Mesenchymal stem cell (in vitro differentiated cells and primary cell): ENCODE results near the gene TTPAL.
A peak's percentile ranks its signal among the peaks of the same experiment; 100 is the strongest.

ENCODE experiments used
- DNase-seq: peaks from one replicate; pipeline ENCODE4 v3.0.0-alpha.2; 2013
- H2AFZ ChIP-seq: one replicate; pipeline ENCODE4 v1.6.1; 2013; ENCODE audit warnings: low read depth, mild to moderate bottlenecking, control low read depth, inconsistent platforms, low read length, moderate library complexity
- H2AK5ac ChIP-seq: 2 replicates; pipeline ENCODE4 v1.6.1; 2013; ENCODE audit warnings: low read length, moderate library complexity, mild to moderate bottlenecking, inconsistent platforms; ENCODE audit not compliant: severe bottlenecking
- H2BK120ac ChIP-seq: one replicate; pipeline ENCODE4 v1.6.1; 2013; ENCODE audit warnings: low read depth, mild to moderate bottlenecking, inconsistent platforms, low read length, moderate library complexity
- H2BK12ac ChIP-seq, 2 experiments: one replicate each; pipeline ENCODE4 v1.6.1; 2013; ENCODE audit warnings: inconsistent platforms in 2 of 2, low read length in 2 of 2, mild to moderate bottlenecking in 2 of 2, moderate library complexity in 2 of 2, control low read depth in 1 of 2
- H2BK15ac ChIP-seq: one replicate; pipeline ENCODE4 v1.6.1; 2013; ENCODE audit warnings: mild to moderate bottlenecking, low read depth, inconsistent platforms; ENCODE audit not compliant: poor library complexity, severe bottlenecking
- H2BK5ac ChIP-seq: 2 replicates; pipeline ENCODE4 v1.6.1; 2013; ENCODE audit warnings: low read depth, mild to moderate bottlenecking, low read length, control low read depth, inconsistent platforms; ENCODE audit not compliant: poor library complexity, severe bottlenecking
- H3K14ac ChIP-seq, 2 experiments: one replicate each; pipeline ENCODE4 v1.6.1; 2013; ENCODE audit warnings: inconsistent platforms in 2 of 2, low read length in 2 of 2, control low read depth in 1 of 2, mild to moderate bottlenecking in 1 of 2, moderate library complexity in 1 of 2
- H3K18ac ChIP-seq, 2 experiments: one replicate each; pipeline ENCODE4 v1.6.1; 2013; ENCODE audit warnings: inconsistent platforms in 2 of 2, low read length in 2 of 2, control low read depth in 1 of 2, low read depth in 1 of 2, mild to moderate bottlenecking in 1 of 2
- H3K23ac ChIP-seq, 2 experiments: one replicate each; pipeline ENCODE4 v1.6.1; 2013; ENCODE audit warnings: inconsistent platforms in 2 of 2, low read length in 2 of 2, mild to moderate bottlenecking in 2 of 2, moderate library complexity in 2 of 2, control low read depth in 1 of 2
- H3K27ac ChIP-seq: 2 replicates; pipeline ENCODE4 v1.5.1; 2013; ENCODE audit warnings: mild to moderate bottlenecking, moderate library complexity, low read length, control low read depth, inconsistent platforms; ENCODE audit not compliant: poor library complexity, severe bottlenecking
- H3K27me3 ChIP-seq, 2 experiments: 2 replicates each; pipeline versions ENCODE4 v1.6.1 to v1.7.0; 2013; ENCODE audit warnings: low read length in 2 of 2, mild to moderate bottlenecking in 2 of 2, moderate library complexity in 2 of 2, control low read depth in 1 of 2, inconsistent platforms in 1 of 2; ENCODE audit not compliant: control insufficient read depth in 1 of 2, insufficient read depth in 1 of 2
- H3K36me3 ChIP-seq, 2 experiments: 2 replicates each; pipeline versions ENCODE4 v1.6.1 to v1.7.0; 2013; ENCODE audit warnings: low read length in 2 of 2, control low read depth in 1 of 2, inconsistent platforms in 1 of 2, low read depth in 1 of 2, mild to moderate bottlenecking in 1 of 2; ENCODE audit not compliant: insufficient read depth in 2 of 2, control insufficient read depth in 1 of 2
- H3K4ac ChIP-seq, 2 experiments: one replicate each; pipeline ENCODE4 v1.6.1; 2013; ENCODE audit warnings: inconsistent platforms in 2 of 2, low read length in 2 of 2, mild to moderate bottlenecking in 2 of 2, moderate library complexity in 2 of 2, control low read depth in 1 of 2, low read depth in 1 of 2
- H3K4me1 ChIP-seq: 2 replicates; pipeline ENCODE4 v1.6.1; 2013; ENCODE audit warnings: low read depth, low read length, control low read depth; ENCODE audit not compliant: control insufficient read depth, insufficient read depth
- H3K4me2 ChIP-seq: 2 replicates; pipeline ENCODE4 v1.6.1; 2013; ENCODE audit warnings: low read length, mild to moderate bottlenecking, inconsistent platforms; ENCODE audit not compliant: poor library complexity, severe bottlenecking
- H3K4me3 ChIP-seq, 2 experiments: 2 replicates each; pipeline versions ENCODE4 v1.5.1 to v1.7.0; 2013; ENCODE audit warnings: low read length in 2 of 2, mild to moderate bottlenecking in 2 of 2, control low read depth in 1 of 2, low read depth in 1 of 2; ENCODE audit not compliant: insufficient read depth in 1 of 2
- H3K79me1 ChIP-seq: replicated peaks from 2 replicates; pipeline ENCODE4 v1.6.1; 2013; ENCODE audit warnings: mild to moderate bottlenecking, control low read depth, low read length, inconsistent platforms; ENCODE audit not compliant: poor library complexity, severe bottlenecking
- H3K9ac ChIP-seq: 2 replicates; pipeline ENCODE4 v1.7.0; 2013; ENCODE audit warnings: mild to moderate bottlenecking, low read length, moderate library complexity
- H3K9me3 ChIP-seq: 2 replicates; pipeline ENCODE4 v1.7.0; 2013; ENCODE audit warnings: mild to moderate bottlenecking, low read length; ENCODE audit not compliant: control insufficient read depth
- H4K8ac ChIP-seq: one replicate; pipeline ENCODE4 v1.6.1; 2013; ENCODE audit warnings: inconsistent platforms, mild to moderate bottlenecking, low read length, moderate library complexity
- H4K91ac ChIP-seq: one replicate; pipeline ENCODE4 v1.6.1; 2013; ENCODE audit warnings: mild to moderate bottlenecking, low read length, inconsistent platforms
- WGBS: methylation state at CpG from one replicate; pipeline ENCODE4 v1.1.7; 2013; ENCODE audit warnings: mixed read lengths; 5-methylcytosine and 5-hydroxymethylcytosine counted together

TTPAL gene

DNA sequence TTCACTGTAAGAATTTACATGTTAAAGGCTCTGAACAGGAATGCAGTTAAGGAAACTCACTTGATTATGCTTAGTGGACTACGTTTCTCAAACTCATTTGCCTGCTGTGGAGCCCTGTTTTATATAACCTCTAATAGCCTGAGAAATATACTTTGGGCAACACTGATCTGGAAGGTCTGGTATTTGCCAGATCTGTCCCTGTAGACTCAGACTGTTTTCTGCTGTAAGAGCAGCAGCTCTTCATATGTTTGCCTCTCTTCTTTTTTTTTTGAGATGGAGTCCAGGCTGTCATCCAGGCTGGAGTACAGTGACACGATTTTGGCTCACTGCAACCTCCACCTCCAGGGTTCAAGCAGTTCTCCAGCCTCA, 10.1 kb downstream of the TTPAL start:
- no peak overlapping the region for H2AFZ ChIP-seq
- no peak overlapping the region for H4K91ac ChIP-seq
- no peak overlapping the region for H3K4me3 ChIP-seq
- H2BK120ac ChIP-seq = no peak overlapping the region
- H3K27me3 ChIP-seq = no peaks in the 10 kb centered on the region
- peaks cover 22 to 83% of the 10 kb centered on the region in 2 experiments for H3K36me3 ChIP-seq
- H3K4ac ChIP-seq = no peak overlapping the region
- no peak overlapping the region for H3K18ac ChIP-seq
- H4K8ac ChIP-seq = no peak overlapping the region
- no peak overlapping the region for H2BK12ac ChIP-seq
- no peak overlapping the region for H3K4me2 ChIP-seq
- H2BK5ac ChIP-seq = no peak overlapping the region
- peaks cover 20% of the 10 kb centered on the region for H3K79me1 ChIP-seq
- H2BK15ac ChIP-seq = no peak overlapping the region
- no peak overlapping the region for H3K14ac ChIP-seq
- no peaks in the 10 kb centered on the region for H3K9me3 ChIP-seq
- no peak for DNase-seq
- H2AK5ac ChIP-seq = no peak overlapping the region
- 100% methylated on average over 2 of the region's 2 CpGs for WGBS
- no peak overlapping the region for H3K27ac ChIP-seq
- no peak overlapping the region for H3K23ac ChIP-seq
- H3K4me1 ChIP-seq = no peaks in the 10 kb centered on the region
- peak overlapping the region; percentile 4 for H3K9ac ChIP-seq

DNA sequence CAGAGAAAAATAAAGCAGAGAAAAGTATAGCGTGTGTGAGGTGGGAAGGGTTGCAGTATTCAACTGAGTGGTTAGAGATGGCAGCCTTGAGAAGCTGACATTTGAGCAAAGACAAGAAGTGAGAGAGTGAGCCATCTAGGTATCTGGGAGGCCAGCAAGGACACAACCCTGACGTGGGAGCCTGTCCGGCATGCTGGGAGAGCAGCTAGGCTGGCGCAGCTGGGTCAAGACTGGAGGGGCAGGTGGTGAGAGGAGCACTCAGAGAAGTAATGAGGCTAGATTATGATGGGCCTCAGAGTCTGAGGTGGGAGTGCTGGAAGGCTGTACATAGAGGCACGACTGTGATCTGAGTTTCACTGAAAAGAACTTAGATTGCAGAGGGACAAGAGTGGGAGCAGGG, 12.9 kb downstream of the TTPAL start:
- no peaks in the 10 kb centered on the region for H3K27me3 ChIP-seq
- no peak overlapping the region for H3K23ac ChIP-seq

DNA sequence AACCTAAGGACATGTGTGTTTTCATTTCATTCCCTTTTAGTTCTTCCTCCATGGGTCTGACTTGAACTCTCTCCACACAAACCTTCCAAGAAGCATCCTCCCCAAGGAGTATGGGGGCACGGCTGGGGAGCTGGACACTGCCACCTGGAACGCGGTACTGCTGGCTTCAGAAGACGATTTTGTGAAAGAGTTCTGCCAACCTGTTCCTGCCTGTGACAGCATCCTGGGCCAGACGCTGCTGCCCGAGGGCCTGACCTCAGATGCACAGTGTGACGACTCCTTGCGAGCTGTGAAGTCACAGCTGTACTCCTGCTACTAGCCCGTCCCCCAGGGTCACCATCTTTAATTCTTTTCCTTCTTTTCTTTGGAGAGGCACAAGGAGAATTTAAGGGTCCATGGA, 13.5 kb downstream of the TTPAL start:
- Histone ChIP-seq H3K79me1 (peaks cover 15% of the 10 kb centered on the region), H3K9ac (no peak overlapping the region), H4K8ac (no peak overlapping the region), H3K36me3 (peaks cover 22 to 81% of the 10 kb centered on the region in 2 experiments), H3K23ac (no peak overlapping the region), H4K91ac (no peak overlapping the region), H3K4me3 (no peak overlapping the region), H3K4me1 (peaks cover 4% of the 10 kb centered on the region), H2BK12ac (no peak overlapping the region), H3K4me2 (no peak overlapping the region), H2BK120ac (no peak overlapping the region), H2AFZ (no peak overlapping the region), H2BK5ac (no peak overlapping the region), H3K9me3 (no peaks in the 10 kb centered on the region), H2AK5ac (no peak overlapping the region), H3K4ac (no peak overlapping the region), H3K14ac (no peak overlapping the region), H3K27me3 (no peaks in the 10 kb centered on the region), H3K27ac (no peak overlapping the region), H3K18ac (no peak overlapping the region), H2BK15ac (no peak overlapping the region)
- 94% methylated on average over 9 of the region's 9 CpGs for WGBS
- DNase-seq = no peak

More for the DNA sequence above, 12.9 kb downstream of the TTPAL start:
- Histone ChIP-seq H3K9me3 (no peaks in the 10 kb centered on the region), H3K4me3 (no peak overlapping the region), H3K9ac (no peak overlapping the region), H2AK5ac (no peak overlapping the region), H2BK15ac (no peak overlapping the region), H3K4me2 (no peak overlapping the region), H4K8ac (no peak overlapping the region), H2AFZ (no peak overlapping the region), H3K4me1 (peaks cover 4% of the 10 kb centered on the region), H2BK5ac (no peak overlapping the region), H2BK120ac (no peak overlapping the region), H2BK12ac (no peak overlapping the region), H3K4ac (no peak overlapping the region), H3K14ac (no peak overlapping the region), H3K36me3 (peaks cover 19 to 81% of the 10 kb centered on the region in 2 experiments), H3K79me1 (peaks cover 15% of the 10 kb centered on the region), H3K27ac (no peak overlapping the region), H3K18ac (no peak overlapping the region), H4K91ac (no peak overlapping the region)
- DNase-seq = no peak
- 94% methylated on average over 5 of the region's 5 CpGs for WGBS

DNA sequence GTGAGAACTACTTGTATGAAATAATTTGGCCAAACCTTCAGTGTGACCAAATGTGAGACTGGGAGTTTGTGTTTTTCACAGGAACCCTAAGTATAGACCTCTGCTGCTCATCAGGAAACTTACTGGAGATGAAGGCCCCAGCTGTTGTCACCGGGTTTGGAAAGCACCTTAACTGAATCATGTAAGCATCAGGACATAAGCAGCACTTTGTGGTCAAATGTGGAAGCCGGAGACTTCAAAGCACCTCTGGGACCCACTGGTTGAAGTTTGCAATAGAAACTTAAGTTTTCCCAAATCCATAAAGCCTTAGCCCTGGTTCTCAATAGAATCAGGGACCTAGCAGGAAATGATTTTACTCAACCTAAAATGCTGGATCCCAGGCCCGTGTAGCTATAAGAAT, 14.3 kb downstream of the TTPAL start:
- H3K14ac ChIP-seq = no peak overlapping the region
- peaks cover 4% of the 10 kb centered on the region for H3K4me1 ChIP-seq
- no peak overlapping the region for H3K4me3 ChIP-seq
- no peak overlapping the region for H2BK15ac ChIP-seq
- DNase-seq = no peak
- 99% methylated on average over 3 of the region's 3 CpGs for WGBS
- no peak overlapping the region for H3K9ac ChIP-seq
- peaks cover 15% of the 10 kb centered on the region for H3K79me1 ChIP-seq
- H3K4me2 ChIP-seq = no peak overlapping the region
- H4K91ac ChIP-seq = no peak overlapping the region
- no peak overlapping the region for H3K23ac ChIP-seq
- H4K8ac ChIP-seq = no peak overlapping the region
- no peak overlapping the region for H3K27ac ChIP-seq
- H2BK5ac ChIP-seq = no peak overlapping the region
- no peak overlapping the region for H2AK5ac ChIP-seq
- H3K4ac ChIP-seq = no peak overlapping the region
- no peaks in the 10 kb centered on the region for H3K27me3 ChIP-seq
- H3K9me3 ChIP-seq = no peaks in the 10 kb centered on the region
- H2BK12ac ChIP-seq = no peak overlapping the region
- no peak overlapping the region for H2AFZ ChIP-seq
- H3K18ac ChIP-seq = no peak overlapping the region
- no peak overlapping the region for H2BK120ac ChIP-seq
- peaks cover 22 to 84% of the 10 kb centered on the region in 2 experiments for H3K36me3 ChIP-seq
